Measurements from ENCODE around the gene MRPL32. TPM values are rescaled to one million over a fixed set of nuclear protein-coding genes. Genes with fewer than 3 reads are reported as not detected.

The MRPL32 gene
- total and polyA plus RNA-seq, 2 of the 13 experiments (the other 11 are each of a cell fraction or from before 2014, with no cell fraction given): 39.0 to 81.2 TPM

DNA sequence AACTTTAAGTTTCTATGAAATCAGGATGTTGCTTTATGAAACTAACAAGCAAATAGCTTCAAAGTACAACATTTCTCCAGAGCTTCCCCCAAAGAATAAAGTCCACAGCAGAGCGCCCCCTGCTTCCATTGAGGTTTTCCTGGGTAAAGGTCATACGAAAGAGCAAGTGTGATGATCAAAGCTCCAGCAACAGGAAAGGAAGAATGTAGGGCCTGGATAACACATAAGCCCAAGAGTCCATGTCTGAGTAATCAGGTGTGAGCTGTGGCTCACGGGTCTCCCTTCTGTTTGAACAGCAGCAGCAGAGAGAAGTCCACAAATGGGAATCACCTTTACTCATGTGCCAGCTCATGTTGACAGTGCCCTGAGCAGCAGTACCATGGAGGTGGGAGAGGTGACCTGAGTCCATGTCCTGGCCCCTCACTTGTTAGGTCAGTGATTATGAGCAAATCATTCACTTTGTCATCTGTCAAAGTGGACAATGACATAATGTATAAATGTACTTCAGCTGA, 50.5 kb downstream of the MRPL32 start (continued):
- TF ChIP-seq GFI1 (CRISPR knock-in tag; IDR thresholded peaks at IDR 0.05; ENCODE audit: borderline replicate concordance) (no peak), HIC2 (CRISPR knock-in tag; IDR thresholded peaks at IDR 0.05; ENCODE audit: low read depth) (peak; percentile 90; the same call in 1 of the 2 replicates), SIX4 (CRISPR knock-in tag; IDR thresholded peaks at IDR 0.05) (no peak), ZNF468 (CRISPR knock-in tag; IDR thresholded peaks at IDR 0.05) (no peak), GTF2F1 (IDR thresholded peaks at IDR 0.05; ENCODE audit: low read length) (no peak), RELA (CRISPR knock-in tag; IDR thresholded peaks at IDR 0.05) (no peak), SMARCE1 (IDR thresholded peaks at IDR 0.05; ENCODE audit: borderline replicate concordance) (no peak), ZNF746 (CRISPR knock-in tag; IDR thresholded peaks at IDR 0.05) (no peak), SMAD1 (CRISPR knock-in tag; IDR thresholded peaks at IDR 0.05; ENCODE audit: borderline replicate concordance, low read depth) (no peak), NFE2 (CRISPR knock-in tag; IDR thresholded peaks at IDR 0.05) (no peak), ZSCAN20 (CRISPR knock-in tag; IDR thresholded peaks at IDR 0.05; ENCODE audit: borderline replicate concordance) (no peak), ATF7-NPFF (CRISPR knock-in tag; IDR thresholded peaks at IDR 0.05; ENCODE audit: low read depth) (no peak), ZNF576 (CRISPR knock-in tag; IDR thresholded peaks at IDR 0.05) (no peak), ARNT2 (CRISPR knock-in tag; IDR thresholded peaks at IDR 0.05; ENCODE audit: low read depth) (no peak), HNRNPH1 (optimal IDR thresholded peaks at IDR 0.05; ENCODE audit: low read depth, low read length) (no peak), TBX2 (CRISPR knock-in tag; IDR thresholded peaks at IDR 0.05; ENCODE audit: borderline replicate concordance) (peak; percentile 72; the same call in 1 of the 2 replicates), ZNF773 (CRISPR knock-in tag; IDR thresholded peaks at IDR 0.05; ENCODE audit: borderline replicate concordance) (no peak), GLI4 (CRISPR knock-in tag; IDR thresholded peaks at IDR 0.05; ENCODE audit: borderline replicate concordance) (no peak), ZNF598 (CRISPR knock-in tag; IDR thresholded peaks at IDR 0.05; ENCODE audit: borderline replicate concordance) (no peak), NONO (IDR thresholded peaks at IDR 0.05) (no peak), NONO (CRISPR knock-in tag; conservative IDR thresholded peaks at IDR 0.05) (no peak), NCOR1 (IDR thresholded peaks at IDR 0.05; ENCODE audit: borderline replicate concordance, low read length) (peak; percentile 91), CREB1 (IDR thresholded peaks at IDR 0.05) (peak; percentile 65), CREB1 (CRISPR knock-in tag; IDR thresholded peaks at IDR 0.05) (no peak), MBNL3 (CRISPR knock-in tag; conservative IDR thresholded peaks at IDR 0.05) (no peak)
- TF ChIP-seq, protein P1, sequence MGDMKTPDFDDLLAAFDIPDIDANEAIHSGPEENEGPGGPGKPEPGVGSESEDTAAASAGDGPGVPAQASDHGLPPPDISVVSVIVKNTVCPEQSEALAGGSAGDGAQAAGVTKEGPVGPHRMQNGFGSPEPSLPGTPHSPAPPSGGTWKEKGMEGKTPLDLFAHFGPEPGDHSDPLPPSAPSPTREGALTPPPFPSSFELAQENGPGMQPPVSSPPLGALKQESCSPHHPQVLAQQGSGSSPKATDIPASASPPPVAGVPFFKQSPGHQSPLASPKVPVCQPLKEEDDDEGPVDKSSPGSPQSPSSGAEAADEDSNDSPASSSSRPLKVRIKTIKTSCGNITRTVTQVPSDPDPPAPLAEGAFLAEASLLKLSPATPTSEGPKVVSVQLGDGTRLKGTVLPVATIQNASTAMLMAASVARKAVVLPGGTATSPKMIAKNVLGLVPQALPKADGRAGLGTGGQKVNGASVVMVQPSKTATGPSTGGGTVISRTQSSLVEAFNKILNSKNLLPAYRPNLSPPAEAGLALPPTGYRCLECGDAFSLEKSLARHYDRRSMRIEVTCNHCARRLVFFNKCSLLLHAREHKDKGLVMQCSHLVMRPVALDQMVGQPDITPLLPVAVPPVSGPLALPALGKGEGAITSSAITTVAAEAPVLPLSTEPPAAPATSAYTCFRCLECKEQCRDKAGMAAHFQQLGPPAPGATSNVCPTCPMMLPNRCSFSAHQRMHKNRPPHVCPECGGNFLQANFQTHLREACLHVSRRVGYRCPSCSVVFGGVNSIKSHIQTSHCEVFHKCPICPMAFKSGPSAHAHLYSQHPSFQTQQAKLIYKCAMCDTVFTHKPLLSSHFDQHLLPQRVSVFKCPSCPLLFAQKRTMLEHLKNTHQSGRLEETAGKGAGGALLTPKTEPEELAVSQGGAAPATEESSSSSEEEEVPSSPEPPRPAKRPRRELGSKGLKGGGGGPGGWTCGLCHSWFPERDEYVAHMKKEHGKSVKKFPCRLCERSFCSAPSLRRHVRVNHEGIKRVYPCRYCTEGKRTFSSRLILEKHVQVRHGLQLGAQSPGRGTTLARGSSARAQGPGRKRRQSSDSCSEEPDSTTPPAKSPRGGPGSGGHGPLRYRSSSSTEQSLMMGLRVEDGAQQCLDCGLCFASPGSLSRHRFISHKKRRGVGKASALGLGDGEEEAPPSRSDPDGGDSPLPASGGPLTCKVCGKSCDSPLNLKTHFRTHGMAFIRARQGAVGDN (CRISPR knock-in tag; IDR thresholded peaks at IDR 0.05): no peak
